Effector memory CD8-positive, alpha-beta T cell (primary cell): Measurements from ENCODE around the gene DPP10.

Source experiments
- ATAC-seq: fragments of 150-1000 bp; cut with Tn5 transposase; replicated peaks from 2 replicates; pipeline ENCODE4 v1.10.0; 2021; ENCODE audit warnings: mild to moderate bottlenecking, moderate library complexity
- DNase-seq, 3 experiments: peaks; one replicate each; pipeline ENCODE4 v3.0.0; 2021
- H3K27ac Mint-ChIP-seq, 2 donors: one replicate each; pipeline ENCODE4 v1.8.0; 2022; ENCODE audit warnings: mild to moderate bottlenecking in 2 of 2, mixed read lengths in 2 of 2, moderate library complexity in 2 of 2
- H3K27me3 Mint-ChIP-seq, 2 donors: one replicate each; pipeline ENCODE4 v1.8.0; 2022; ENCODE audit warnings: mixed read lengths in 2 of 2
- H3K36me3 Mint-ChIP-seq: one replicate; pipeline ENCODE4 v1.8.0; 2022; ENCODE audit warnings: mild to moderate bottlenecking, moderate library complexity, mixed read lengths; ENCODE audit not compliant: insufficient read depth
- H3K4me1 Mint-ChIP-seq, 2 donors: one replicate each; pipeline ENCODE4 v1.8.0; 2022; ENCODE audit warnings: low read depth in 2 of 2, mixed read lengths in 2 of 2
- H3K4me3 Mint-ChIP-seq, 2 donors: one replicate each; pipeline ENCODE4 v1.8.0; 2022; ENCODE audit warnings: mild to moderate bottlenecking in 2 of 2, mixed read lengths in 2 of 2, moderate library complexity in 2 of 2
- H3K9me3 Mint-ChIP-seq, 2 donors: one replicate each; pipeline ENCODE4 v1.8.0; 2022; ENCODE audit warnings: mixed read lengths in 2 of 2

The DPP10 gene

DNA sequence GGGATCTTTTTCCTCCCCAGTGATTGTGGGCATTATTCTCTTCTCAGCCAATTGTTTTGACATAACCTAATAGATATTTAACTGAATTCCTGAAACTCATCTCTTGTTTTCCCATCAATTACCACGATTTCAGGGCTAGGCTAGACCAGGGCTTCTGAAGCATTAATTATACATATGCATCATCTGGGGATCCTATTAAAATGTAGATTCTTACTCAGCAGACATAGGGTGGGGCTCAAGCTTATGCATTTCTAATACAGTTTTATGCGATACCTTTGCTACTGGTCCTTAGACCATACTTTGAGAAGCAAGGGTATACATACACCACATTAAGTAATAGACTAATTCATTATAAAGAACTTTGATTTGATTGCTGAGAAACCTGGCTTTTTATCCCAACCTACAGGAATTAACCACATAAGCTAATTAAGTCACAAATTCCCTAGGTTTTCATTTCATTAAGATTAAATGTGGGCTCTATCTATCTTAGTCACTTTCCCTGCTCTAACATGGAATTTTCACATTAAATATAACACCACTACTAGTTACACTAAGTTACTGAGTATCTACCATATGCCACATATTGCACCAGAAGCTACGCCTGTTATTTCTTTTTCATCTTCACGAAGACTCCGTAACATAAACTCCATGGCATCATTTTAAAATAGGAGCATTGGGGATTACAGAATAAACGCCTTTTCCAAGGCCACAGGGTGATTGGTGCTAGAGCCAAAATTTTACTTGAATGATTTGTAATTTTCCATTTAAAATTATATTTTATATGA lies 417.5 kb downstream of the DPP10 start:
- no peak for ATAC-seq
- Mint-ChIP-seq H3K36me3 (no peaks in the 10 kb centered on the region), H3K27ac (no peak overlapping the region), H3K9me3 (peaks cover 0 to 3% of the 10 kb centered on the region in 2 donors), H3K27me3 (no peaks in the 10 kb centered on the region), H3K4me3 (no peak overlapping the region), H3K4me1 (no peaks in the 10 kb centered on the region)
- DNase-seq, result no peak

- no peak for ATAC-seq
- no peaks in the 10 kb centered on the region for H3K4me1 Mint-ChIP-seq
- no peaks in the 10 kb centered on the region for H3K27me3 Mint-ChIP-seq
- H3K36me3 Mint-ChIP-seq, result no peaks in the 10 kb centered on the region
- no peak overlapping the region for H3K4me3 Mint-ChIP-seq
- DNase-seq, result no peak
- peaks cover 0 to 3% of the 10 kb centered on the region in 2 donors for H3K9me3 Mint-ChIP-seq
- H3K27ac Mint-ChIP-seq, result no peak overlapping the region
Measured at GRCh38 chr2:114862243-114862642, 419.8 kb downstream of the DPP10 start.

DNA sequence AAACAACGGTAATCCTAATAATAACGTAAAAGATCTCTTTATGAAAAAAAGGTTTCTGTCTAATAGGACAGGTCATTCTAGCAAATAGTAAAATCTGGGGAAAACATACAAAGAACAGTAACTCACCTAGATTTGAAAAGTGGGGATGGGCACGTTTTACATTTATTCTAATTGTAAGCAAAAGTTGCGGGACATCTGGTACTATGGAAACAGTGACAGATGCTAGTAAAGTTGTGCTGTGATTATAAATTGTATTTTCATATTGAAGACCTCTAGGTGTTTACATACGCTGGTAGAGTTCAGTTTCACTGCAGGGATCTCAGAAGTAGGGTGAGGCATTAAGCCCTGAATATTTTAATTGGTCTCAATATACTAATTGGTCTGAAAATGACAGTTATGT lies 422.5 kb downstream of the DPP10 start:
- ATAC-seq, result no peak
- Mint-ChIP-seq H3K9me3 (peaks cover 0 to 3% of the 10 kb centered on the region in 2 donors), H3K27me3 (no peaks in the 10 kb centered on the region), H3K4me1 (no peaks in the 10 kb centered on the region), H3K36me3 (no peaks in the 10 kb centered on the region), H3K4me3 (no peak overlapping the region), H3K27ac (no peak overlapping the region)
- DNase-seq, result no peak

GRCh38 chr2:114880046-114880445 lies 437.6 kb downstream of the DPP10 start:
- Mint-ChIP-seq H3K27me3 (no peaks in the 10 kb centered on the region), H3K9me3 (peaks cover 0 to 2% of the 10 kb centered on the region in 2 donors), H3K27ac (no peak overlapping the region), H3K36me3 (no peaks in the 10 kb centered on the region), H3K4me1 (no peaks in the 10 kb centered on the region), H3K4me3 (no peak overlapping the region)
- DNase-seq, result no peak
- no peak for ATAC-seq

DNA sequence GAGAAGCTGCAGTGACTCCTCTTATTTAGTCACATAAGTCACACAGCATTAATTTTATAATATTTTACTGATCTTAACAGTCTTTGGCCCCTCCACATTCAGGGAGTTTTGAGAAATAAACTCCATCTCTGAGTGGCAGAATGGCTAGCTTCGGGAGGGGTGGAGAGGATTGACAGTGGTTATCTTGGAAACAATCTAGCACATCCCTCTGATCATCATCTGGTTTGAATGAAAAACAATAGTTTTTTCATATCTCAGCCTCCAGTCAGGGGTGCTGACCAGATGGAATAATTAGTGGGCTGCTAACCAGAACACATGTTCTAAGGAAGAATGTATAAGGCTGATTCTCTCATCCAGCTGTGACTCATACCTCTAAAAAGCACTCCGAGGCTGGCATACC lies 477.5 kb downstream of the DPP10 start:
- H3K27ac Mint-ChIP-seq, result no peak overlapping the region
- H3K4me3 Mint-ChIP-seq, result no peak overlapping the region
- H3K27me3 Mint-ChIP-seq, result no peaks in the 10 kb centered on the region
- DNase-seq (no peak), ATAC-seq (no peak)
- H3K36me3 Mint-ChIP-seq, result peaks cover under 1% of the 10 kb centered on the region
- no peaks in the 10 kb centered on the region for H3K4me1 Mint-ChIP-seq
- H3K9me3 Mint-ChIP-seq, result peaks cover 3 to 18% of the 10 kb centered on the region in 2 donors

GRCh38 chr2:114922076-114922475 lies 479.6 kb downstream of the DPP10 start:
- H3K4me3 Mint-ChIP-seq, result no peak overlapping the region
- H3K27me3 Mint-ChIP-seq, result no peaks in the 10 kb centered on the region
- no peak for DNase-seq
- ATAC-seq, result no peak
- peaks cover 0 to 1% of the 10 kb centered on the region in 2 donors for H3K9me3 Mint-ChIP-seq
- no peak overlapping the region for H3K27ac Mint-ChIP-seq
- no peaks in the 10 kb centered on the region for H3K4me1 Mint-ChIP-seq
- H3K36me3 Mint-ChIP-seq, result no peaks in the 10 kb centered on the region

DNA sequence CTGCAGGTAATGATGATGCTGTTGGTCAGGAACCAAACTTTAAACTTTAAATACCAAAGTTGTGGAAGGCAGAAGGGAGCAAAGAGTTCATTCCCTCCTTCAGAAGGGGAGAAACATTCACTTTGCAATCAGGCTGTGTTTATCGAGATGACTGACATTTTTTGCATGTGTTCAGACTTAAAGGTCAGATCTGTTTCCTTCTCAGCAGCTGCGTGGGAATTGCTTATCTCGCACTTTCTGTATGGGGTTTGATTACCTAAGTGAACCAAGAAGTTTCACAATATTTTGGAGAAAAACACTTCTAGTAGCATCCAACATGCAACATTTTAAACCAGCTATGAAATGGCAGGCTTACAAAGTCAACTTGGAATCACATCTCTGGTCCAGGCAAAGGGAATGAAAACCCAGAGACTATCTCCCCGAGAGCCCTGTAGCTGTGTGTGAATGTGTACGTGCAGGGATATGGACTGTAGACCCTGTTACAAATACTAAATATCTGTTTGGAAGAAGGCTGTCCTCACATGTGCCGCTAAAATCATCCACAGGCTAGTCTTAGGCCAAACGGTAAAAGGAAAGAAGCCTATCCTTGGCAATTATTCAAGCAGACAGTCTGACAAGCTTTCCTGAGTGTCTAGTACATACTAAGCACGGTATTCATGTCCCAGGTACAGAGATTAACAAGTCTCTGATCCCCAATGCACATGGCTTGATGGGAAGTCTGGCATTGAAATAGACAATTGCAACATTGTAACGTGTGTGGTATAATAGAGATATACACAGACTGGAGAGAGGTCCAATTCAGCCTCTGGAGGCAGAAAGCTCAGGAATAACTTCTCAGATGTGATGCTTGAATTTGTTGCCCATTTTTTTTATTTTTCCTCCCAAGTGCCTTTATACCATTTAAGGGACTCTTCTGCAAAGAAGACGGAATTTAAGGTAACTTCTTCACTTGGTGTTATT lies 483.1 kb downstream of the DPP10 start:
- Mint-ChIP-seq H3K27me3 (no peaks in the 10 kb centered on the region), H3K36me3 (no peaks in the 10 kb centered on the region), H3K27ac (no peak overlapping the region), H3K4me3 (no peak overlapping the region), H3K9me3 (peaks cover 8 to 14% of the 10 kb centered on the region in 2 donors), H3K4me1 (no peaks in the 10 kb centered on the region)
- DNase-seq, result no peak
- ATAC-seq, result no peak

DNA sequence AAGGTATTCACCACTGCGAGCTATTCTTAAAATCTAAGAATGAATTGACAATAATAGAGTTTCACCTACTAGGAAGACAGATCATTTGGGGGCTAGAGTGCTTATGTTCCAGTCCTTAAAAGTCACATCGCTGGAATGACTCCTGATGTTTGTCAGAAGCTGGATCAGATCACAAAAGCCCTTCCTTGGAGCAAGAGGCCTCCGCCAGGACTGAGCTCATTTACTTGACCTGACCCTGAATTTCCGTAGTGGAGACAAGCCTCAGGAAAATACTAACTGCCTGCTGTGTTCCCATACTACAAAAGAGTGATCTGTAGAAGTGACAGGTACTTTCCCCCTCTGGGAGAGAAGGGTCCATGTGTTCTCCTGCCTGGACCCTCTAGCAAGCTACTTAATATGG lies 483.9 kb downstream of the DPP10 start:
- no peaks in the 10 kb centered on the region for H3K36me3 Mint-ChIP-seq
- ATAC-seq, result no peak
- no peak overlapping the region for H3K4me3 Mint-ChIP-seq
- no peak for DNase-seq
- H3K27ac Mint-ChIP-seq, result no peak overlapping the region
- peaks cover 8 to 14% of the 10 kb centered on the region in 2 donors for H3K9me3 Mint-ChIP-seq
- H3K4me1 Mint-ChIP-seq, result no peaks in the 10 kb centered on the region
- no peaks in the 10 kb centered on the region for H3K27me3 Mint-ChIP-seq

- Mint-ChIP-seq H3K9me3 (peaks cover 13 to 21% of the 10 kb centered on the region in 2 donors), H3K27ac (no peak overlapping the region), H3K4me1 (no peaks in the 10 kb centered on the region), H3K4me3 (no peak overlapping the region), H3K36me3 (no peaks in the 10 kb centered on the region), H3K27me3 (no peaks in the 10 kb centered on the region)
- ATAC-seq (no peak), DNase-seq (no peak)
Measured at GRCh38 chr2:114929225-114929624, 486.8 kb downstream of the DPP10 start.

DNA sequence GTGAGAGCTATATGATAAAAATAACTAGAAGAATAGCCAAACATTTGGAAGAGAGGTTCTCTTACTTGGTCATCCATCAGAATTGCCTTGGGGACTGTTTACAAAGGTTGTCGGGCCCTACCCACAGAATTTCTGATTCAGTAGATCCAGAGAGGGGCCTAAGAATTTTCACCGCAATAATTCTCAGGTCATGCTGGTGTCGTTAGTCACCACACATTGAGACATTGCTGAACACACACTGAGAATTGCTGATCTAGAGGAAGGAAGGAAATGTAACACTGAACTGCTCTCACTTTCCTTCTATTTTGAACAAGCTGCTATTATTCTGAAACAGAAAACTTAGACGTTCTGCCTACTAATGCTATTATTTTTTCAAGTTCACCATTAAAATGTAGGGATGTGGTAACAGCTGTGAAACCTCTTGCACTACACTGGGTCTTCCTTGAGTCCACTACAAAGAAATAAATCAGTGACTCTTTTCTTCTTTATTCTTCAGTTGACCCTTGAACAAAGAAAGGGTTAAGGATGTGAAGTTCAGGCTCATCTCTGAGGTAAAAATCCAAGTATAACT lies 491.3 kb downstream of the DPP10 start:
- H3K4me3 Mint-ChIP-seq, result no peak overlapping the region
- H3K4me1 Mint-ChIP-seq, result no peaks in the 10 kb centered on the region
- no peak overlapping the region for H3K27ac Mint-ChIP-seq
- H3K9me3 Mint-ChIP-seq, result peaks cover 14 to 35% of the 10 kb centered on the region in 2 donors
- H3K27me3 Mint-ChIP-seq, result no peaks in the 10 kb centered on the region
- ATAC-seq, result no peak
- DNase-seq, result no peak
- H3K36me3 Mint-ChIP-seq, result peaks cover 2% of the 10 kb centered on the region

GRCh38 chr2:114935031-114935430 lies 492.6 kb downstream of the DPP10 start:
- H3K9me3 Mint-ChIP-seq, result peaks cover 10 to 33% of the 10 kb centered on the region in 2 donors
- ATAC-seq, result no peak
- no peak overlapping the region for H3K27ac Mint-ChIP-seq

DNA sequence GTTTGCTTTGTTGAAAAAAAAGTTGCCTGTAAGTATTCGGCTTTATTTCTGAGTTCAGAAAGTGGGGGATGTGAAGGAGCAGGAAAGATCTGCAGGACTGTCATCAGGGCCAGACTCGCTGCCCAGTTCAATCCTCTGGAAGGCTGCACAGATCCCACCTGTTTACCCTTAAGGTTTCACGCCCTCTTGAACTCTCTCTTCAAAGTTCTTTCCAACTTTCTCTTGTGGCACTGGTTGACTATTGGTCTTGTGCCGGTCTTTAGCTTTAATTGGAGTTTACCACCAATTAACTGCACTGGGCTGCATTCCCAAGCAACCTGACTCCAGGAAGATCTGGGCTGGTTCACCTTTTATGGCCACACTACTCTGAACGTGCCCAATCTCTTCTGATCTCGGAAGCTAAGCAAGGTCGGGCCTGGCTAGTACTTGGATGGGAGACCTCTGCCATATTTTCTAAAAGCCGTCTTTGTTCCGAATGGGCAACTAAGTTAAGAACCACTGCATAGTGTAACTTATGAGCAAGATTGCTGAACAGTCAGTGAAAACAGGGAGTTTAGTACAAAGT lies 495.0 kb downstream of the DPP10 start:
- H3K4me1 Mint-ChIP-seq, result no peaks in the 10 kb centered on the region
- H3K4me3 Mint-ChIP-seq, result no peak overlapping the region
- H3K27me3 Mint-ChIP-seq, result no peaks in the 10 kb centered on the region
- no peak overlapping the region for H3K27ac Mint-ChIP-seq
- DNase-seq, result no peak
- peaks cover 2% of the 10 kb centered on the region for H3K36me3 Mint-ChIP-seq
- peaks cover 10 to 30% of the 10 kb centered on the region in 2 donors for H3K9me3 Mint-ChIP-seq
- no peak for ATAC-seq

More at GRCh38 chr2:114935031-114935430, 492.6 kb downstream of the DPP10 start:
- no peak overlapping the region for H3K4me3 Mint-ChIP-seq
- DNase-seq, result no peak
- H3K36me3 Mint-ChIP-seq, result peaks cover 2% of the 10 kb centered on the region
- no peaks in the 10 kb centered on the region for H3K27me3 Mint-ChIP-seq
- no peaks in the 10 kb centered on the region for H3K4me1 Mint-ChIP-seq

DNA sequence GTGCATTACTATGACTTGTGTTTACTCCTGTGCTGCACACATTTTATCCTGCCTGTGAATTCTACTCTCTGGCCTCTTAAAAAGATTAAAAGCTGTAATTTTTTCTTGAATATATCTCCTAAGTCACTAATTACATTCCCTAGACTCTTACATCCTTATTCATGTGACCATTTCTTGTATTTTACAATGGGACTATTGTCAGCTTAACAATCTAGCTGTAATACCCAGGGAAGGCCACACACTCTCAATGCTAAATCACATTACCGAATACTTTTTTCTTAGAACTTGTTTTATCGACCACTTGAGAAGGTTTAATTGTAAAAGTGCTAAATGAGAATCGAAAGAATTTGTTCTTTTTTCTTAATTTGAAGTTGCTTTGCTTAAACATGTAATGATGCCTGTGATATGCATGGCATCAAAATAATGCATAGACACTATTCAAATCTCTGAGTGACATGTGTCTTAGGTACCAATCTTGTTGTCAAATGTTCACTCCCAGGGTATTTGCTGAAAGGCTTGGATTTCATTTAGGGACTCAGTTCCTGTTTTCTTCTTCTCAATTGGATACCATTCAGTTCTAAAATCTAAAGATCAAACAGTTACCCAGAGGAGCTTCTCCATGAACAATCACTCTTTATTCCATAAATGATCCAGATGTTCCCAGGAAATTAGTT lies 498.5 kb downstream of the DPP10 start:
- DNase-seq (no peak), ATAC-seq (no peak)
- H3K27ac Mint-ChIP-seq, result no peak overlapping the region
- H3K4me1 Mint-ChIP-seq, result no peaks in the 10 kb centered on the region
- peaks cover 5 to 15% of the 10 kb centered on the region in 2 donors for H3K9me3 Mint-ChIP-seq
- H3K4me3 Mint-ChIP-seq, result no peak overlapping the region
- H3K27me3 Mint-ChIP-seq, result no peaks in the 10 kb centered on the region
- no peaks in the 10 kb centered on the region for H3K36me3 Mint-ChIP-seq
